Activated CD8-positive, alpha-beta memory T cell treated with anti-CD3 and anti-CD28 coated beads for 4 hours (primary cell): ENCODE measurements around the gene SLC35E2B.
"Not testable (repeated sequence)": the region's sequence is repeated elsewhere in the genome, so short reads cannot be mapped to it uniquely, and the experiment has no call there.

Source experiments
- DNase-seq, 2 donors: peaks; one replicate each; pipeline ENCODE4 v3.0.0-alpha.2; 2020; ENCODE audit warnings: low read depth in 2 of 2

SLC35E2B gene

GRCh38 chr1:1674806-1675205, 17.8 kb downstream of the SLC35E2B start:
- not testable (repeated sequence) for DNase-seq

GRCh38 chr1:1672181-1672965, 20.2 kb downstream of the SLC35E2B start:
- no peak for DNase-seq

- DNase-seq = no peak
Measured at GRCh38 chr1:1671365-1672119, 21.1 kb downstream of the SLC35E2B start.

GRCh38 chr1:1670866-1671265, 21.7 kb downstream of the SLC35E2B start:
- no peak for DNase-seq

- no peak for DNase-seq
Measured at GRCh38 chr1:1669468-1670440, 22.8 kb downstream of the SLC35E2B start.

- DNase-seq = no peak
Measured at GRCh38 chr1:1666526-1666925, 26.1 kb downstream of the SLC35E2B start.

GRCh38 chr1:1665815-1666251, 26.8 kb downstream of the SLC35E2B start:
- DNase-seq = no peak

GRCh38 chr1:1664941-1665814, 27.4 kb downstream of the SLC35E2B start:
- DNase-seq = no peak

GRCh38 chr1:1664318-1664717, 28.3 kb downstream of the SLC35E2B start:
- not testable (repeated sequence) for DNase-seq

GRCh38 chr1:1662830-1663560, 29.6 kb downstream of the SLC35E2B start:
- not testable (repeated sequence) for DNase-seq

- not testable (repeated sequence) for DNase-seq
Measured at GRCh38 chr1:1662392-1662791, 30.2 kb downstream of the SLC35E2B start.

GRCh38 chr1:1658583-1659549, 33.7 kb downstream of the SLC35E2B start, which contains the start of gene CDK11B:
Gene CDK11B, minus strand, starts transcription at chr1:1659004. Its CDS starts 1,519 bp downstream, at chr1:1657485.
- peak; percentile 87 to 98 for DNase-seq

GRCh38 chr1:1648265-1648664, 44.3 kb downstream of the SLC35E2B start:
- DNase-seq = not testable (repeated sequence)

- DNase-seq = not testable (repeated sequence)
Measured at GRCh38 chr1:1647567-1648241, 44.9 kb downstream of the SLC35E2B start.

- DNase-seq = not testable (repeated sequence)
Measured at GRCh38 chr1:1646326-1646725, 46.3 kb downstream of the SLC35E2B start.

- DNase-seq = not testable (repeated sequence)
Measured at GRCh38 chr1:1640711-1641461, 51.7 kb downstream of the SLC35E2B start.

- DNase-seq = not testable (repeated sequence)
Measured at GRCh38 chr1:1640081-1640480, 52.5 kb downstream of the SLC35E2B start.
